OCI-LY3 (cell line): ENCODE results near the gene SORCS3.

Experiments used
- H2AFZ ChIP-seq: fragments of 200-600, 300-600 bp; shearing (Covaris generic); 2 replicates; pipeline ENCODE4 v1.6.0; 2014; ENCODE audit warnings: antibody characterized with exemption, low read depth, low read length
- H3K27ac ChIP-seq: fragments of 200-600, 300-600 bp; sonication (generic); 2 replicates; pipeline ENCODE4 v1.5.1; 2014; ENCODE audit warnings: mild to moderate bottlenecking, low read length, moderate library complexity, mixed read lengths
- H3K27me3 ChIP-seq: fragments of 200-600, 300-600 bp; sonication (generic); 2 replicates; pipeline ENCODE4 v1.6.1; 2014; ENCODE audit warnings: low read depth, low read length, mixed read lengths
- H3K36me3 ChIP-seq: fragments of 200-600, 300-600 bp; sonication (generic); replicated peaks from 2 replicates; pipeline ENCODE3; 2014; ENCODE audit warnings: low read depth, low read length, mixed read lengths
- H3K4me1 ChIP-seq: fragments of 300-600, 200-600 bp; sonication (generic); 2 replicates; pipeline ENCODE4 v1.6.1; 2014; ENCODE audit warnings: low read length, mixed read lengths
- H3K4me2 ChIP-seq: fragments of 200-600, 300-600 bp; sonication (generic); 2 replicates; pipeline ENCODE4 v1.6.1; 2014; ENCODE audit warnings: low read length, mixed read lengths
- H3K4me3 ChIP-seq: fragments of 300-600, 200-600 bp; sonication (generic); 2 replicates; pipeline ENCODE4 v1.5.1; 2014; ENCODE audit warnings: antibody characterized with exemption, mild to moderate bottlenecking, low read length, moderate library complexity
- H3K79me2 ChIP-seq: fragments of 300-600, 200-600 bp; shearing (Covaris generic); 2 replicates; pipeline ENCODE4 v1.6.1; 2014; ENCODE audit warnings: mild to moderate bottlenecking, low read length, mixed read lengths
- H3K9ac ChIP-seq: fragments of 300-600, 200-600 bp; shearing (Covaris generic); 2 replicates; pipeline ENCODE4 v1.6.0; 2014; ENCODE audit warnings: mild to moderate bottlenecking, low read length, moderate library complexity
- H3K9me3 ChIP-seq: fragments of 200-600, 300-600 bp; shearing (Covaris generic); 2 replicates; pipeline ENCODE4 v1.6.1; 2014; ENCODE audit warnings: low read length, mixed read lengths; ENCODE audit not compliant: insufficient read depth
- H4K20me1 ChIP-seq: fragments of 200-600, 300-600 bp; sonication (generic); 2 replicates; pipeline ENCODE4 v1.6.1; 2016; ENCODE audit warnings: low read length, mixed read lengths; ENCODE audit not compliant: insufficient read depth
- EZH2phosphoT487 ChIP-seq: fragments of 200-600 bp; shearing (Covaris generic); IDR thresholded peaks from 2 replicates; pipeline ENCODE4 v1.6.1; 2018; ENCODE audit warnings: antibody characterized with exemption, mixed run types, low read depth
- TF ChIP-seq, protein P1 (sequence below): fragments of 200-600, 300-600 bp; sonication (generic); IDR thresholded peaks from 2 replicates; pipeline ENCODE4 v1.5.1; 2014; ENCODE audit warnings: antibody characterized with exemption, low read length, low read depth

The SORCS3 gene

GRCh38 chr10:105159268-105159667, 518.2 kb downstream of the SORCS3 start:
- Histone ChIP-seq H3K4me1 (no peaks in the 10 kb centered on the region), H3K9ac (no peak overlapping the region), H2AFZ (no peak overlapping the region), H3K36me3 (no peaks in the 10 kb centered on the region), H3K9me3 (no peaks in the 10 kb centered on the region), H3K27me3 (no peaks in the 10 kb centered on the region), H4K20me1 (no peaks in the 10 kb centered on the region), H3K27ac (no peak overlapping the region), H3K4me3 (no peak overlapping the region), H3K79me2 (no peaks in the 10 kb centered on the region), H3K4me2 (no peak overlapping the region)
- TF ChIP-seq EZH2phosphoT487: no peak
- TF ChIP-seq, protein P1, sequence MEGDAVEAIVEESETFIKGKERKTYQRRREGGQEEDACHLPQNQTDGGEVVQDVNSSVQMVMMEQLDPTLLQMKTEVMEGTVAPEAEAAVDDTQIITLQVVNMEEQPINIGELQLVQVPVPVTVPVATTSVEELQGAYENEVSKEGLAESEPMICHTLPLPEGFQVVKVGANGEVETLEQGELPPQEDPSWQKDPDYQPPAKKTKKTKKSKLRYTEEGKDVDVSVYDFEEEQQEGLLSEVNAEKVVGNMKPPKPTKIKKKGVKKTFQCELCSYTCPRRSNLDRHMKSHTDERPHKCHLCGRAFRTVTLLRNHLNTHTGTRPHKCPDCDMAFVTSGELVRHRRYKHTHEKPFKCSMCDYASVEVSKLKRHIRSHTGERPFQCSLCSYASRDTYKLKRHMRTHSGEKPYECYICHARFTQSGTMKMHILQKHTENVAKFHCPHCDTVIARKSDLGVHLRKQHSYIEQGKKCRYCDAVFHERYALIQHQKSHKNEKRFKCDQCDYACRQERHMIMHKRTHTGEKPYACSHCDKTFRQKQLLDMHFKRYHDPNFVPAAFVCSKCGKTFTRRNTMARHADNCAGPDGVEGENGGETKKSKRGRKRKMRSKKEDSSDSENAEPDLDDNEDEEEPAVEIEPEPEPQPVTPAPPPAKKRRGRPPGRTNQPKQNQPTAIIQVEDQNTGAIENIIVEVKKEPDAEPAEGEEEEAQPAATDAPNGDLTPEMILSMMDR: no peak

DNA sequence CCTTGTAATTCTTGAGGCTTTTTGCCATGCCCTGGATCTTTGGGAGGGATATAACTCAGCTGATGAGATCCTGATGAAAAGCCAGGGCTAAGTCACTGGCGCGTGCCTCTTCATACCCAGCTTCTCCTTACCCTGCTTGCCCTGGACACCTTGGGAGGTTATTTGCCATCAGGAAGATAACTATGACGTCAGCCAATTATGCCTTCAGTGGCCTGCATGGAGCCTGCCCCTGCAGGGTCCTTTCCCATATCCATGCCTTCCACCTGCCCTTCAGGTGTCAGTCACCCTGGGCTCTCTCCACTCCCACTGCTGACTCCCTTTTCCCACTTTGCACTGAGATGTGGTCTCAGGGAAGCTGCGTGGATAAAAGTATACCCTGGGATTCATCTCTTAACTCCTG, 520.1 kb downstream of the SORCS3 start:
- no peak overlapping the region for H3K4me2 ChIP-seq
- no peaks in the 10 kb centered on the region for H3K9me3 ChIP-seq
- TF ChIP-seq EZH2phosphoT487: no peak
- TF ChIP-seq, protein P1: no peak
- no peak overlapping the region for H2AFZ ChIP-seq
- H4K20me1 ChIP-seq: no peaks in the 10 kb centered on the region
- no peak overlapping the region for H3K27ac ChIP-seq
- no peaks in the 10 kb centered on the region for H3K27me3 ChIP-seq
- H3K9ac ChIP-seq: no peak overlapping the region
- H3K4me3 ChIP-seq: no peak overlapping the region
- no peaks in the 10 kb centered on the region for H3K79me2 ChIP-seq
- H3K36me3 ChIP-seq: no peaks in the 10 kb centered on the region
- H3K4me1 ChIP-seq: no peaks in the 10 kb centered on the region

- Histone ChIP-seq H3K4me1 (no peaks in the 10 kb centered on the region), H3K4me2 (no peak overlapping the region), H3K36me3 (no peaks in the 10 kb centered on the region), H3K9ac (no peak overlapping the region), H3K9me3 (no peaks in the 10 kb centered on the region), H4K20me1 (no peaks in the 10 kb centered on the region), H3K4me3 (no peak overlapping the region), H3K27me3 (no peaks in the 10 kb centered on the region), H2AFZ (no peak overlapping the region), H3K79me2 (no peaks in the 10 kb centered on the region), H3K27ac (no peak overlapping the region)
- TF ChIP-seq EZH2phosphoT487: no peak
- TF ChIP-seq, protein P1: no peak
These were observed 520.7 kb downstream of the SORCS3 start for GRCh38 chr10:105161767-105162166.

GRCh38 chr10:105170521-105170920, 529.4 kb downstream of the SORCS3 start:
- H3K79me2 ChIP-seq: no peaks in the 10 kb centered on the region

More at GRCh38 chr10:105170521-105170920, 529.4 kb downstream of the SORCS3 start:
- Histone ChIP-seq H3K27me3 (no peaks in the 10 kb centered on the region), H3K27ac (no peak overlapping the region), H2AFZ (no peak overlapping the region), H3K4me2 (no peak overlapping the region), H3K9me3 (no peaks in the 10 kb centered on the region), H3K4me3 (no peak overlapping the region), H4K20me1 (no peaks in the 10 kb centered on the region), H3K4me1 (no peaks in the 10 kb centered on the region), H3K36me3 (no peaks in the 10 kb centered on the region), H3K9ac (no peak overlapping the region)
- no peak for TF ChIP-seq EZH2phosphoT487
- TF ChIP-seq, protein P1: no peak
